Medulla oblongata (tissue), 1 donor: ENCODE results near the gene OTOP3.

ENCODE experiments used
- DNase-seq: peaks from one replicate; pipeline ENCODE4 v3.0.0-alpha.2; 2015; ENCODE audit errors: extremely low spot score

OTOP3 gene

GRCh38 chr17:74986206-74986576 is 50.5 kb downstream of the OTOP3 start:
- DNase-seq: no peak

- peak; percentile 97 for DNase-seq
Observed at GRCh38 chr17:74987418-74987908, 51.8 kb downstream of the OTOP3 start, which contains the start of gene CDR2L. TSS of gene CDR2L (plus strand) at chr17:74987632. CDS start at chr17:74988044, 412 bp downstream.

GRCh38 chr17:74987909-74988711 is 52.4 kb downstream of the OTOP3 start:
- DNase-seq: peak; percentile 83

GRCh38 chr17:74990581-74991105 is 54.9 kb downstream of the OTOP3 start:
- no peak for DNase-seq

- DNase-seq: no peak
Observed at GRCh38 chr17:74992223-74992622, 56.5 kb downstream of the OTOP3 start.

- no peak for DNase-seq
Observed at GRCh38 chr17:74994440-74994839, 58.7 kb downstream of the OTOP3 start.

- DNase-seq: no peak
Observed at GRCh38 chr17:74995847-74996246, 60.1 kb downstream of the OTOP3 start.

GRCh38 chr17:74998783-74999182 is 63.1 kb downstream of the OTOP3 start:
- no peak for DNase-seq

GRCh38 chr17:74999523-74999922 is 63.8 kb downstream of the OTOP3 start:
- no peak for DNase-seq
